ENCODE data around the gene SDR39U1.

Gene SDR39U1

DNA sequence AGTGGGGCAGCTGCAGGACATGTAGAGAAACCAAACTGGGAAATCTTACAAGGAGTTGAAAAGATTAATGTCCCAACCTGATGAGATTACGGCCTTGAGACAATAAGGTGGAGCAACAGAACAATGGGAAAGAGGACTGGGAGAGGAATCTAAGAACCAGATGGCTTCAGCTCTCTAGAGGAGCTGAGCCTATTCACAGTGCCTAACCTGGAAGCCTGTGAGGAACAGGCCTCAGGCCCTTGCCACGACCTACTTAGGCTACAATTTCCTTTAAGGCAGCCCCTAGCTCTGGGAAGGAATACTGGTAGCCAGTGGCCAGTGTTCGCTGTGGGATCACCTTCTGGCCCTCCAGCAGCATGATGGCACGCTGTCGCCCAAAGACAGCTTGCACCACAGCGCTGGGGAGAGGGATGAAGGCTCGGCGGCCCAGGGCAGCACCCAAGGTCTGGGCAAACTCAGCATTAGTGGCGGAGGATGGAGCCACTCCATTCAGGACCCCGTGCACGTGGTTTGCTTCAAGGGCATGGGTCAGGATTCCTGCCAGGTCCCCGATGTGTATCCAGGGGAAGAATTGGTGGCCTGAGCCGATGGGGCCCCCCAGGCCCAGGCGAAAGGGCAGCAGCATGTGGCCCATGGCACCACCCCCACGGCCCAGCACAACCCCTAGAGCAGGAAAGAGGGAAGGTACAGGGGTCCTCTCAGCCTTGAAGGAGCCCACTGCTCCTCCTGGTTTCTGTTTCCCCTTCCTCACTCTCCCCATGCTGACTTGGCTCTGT, 2.6 kb downstream of the SDR39U1 start:
- no peak overlapping the region for H3K4me3 ChIP-seq (ENCODE audit: low read length)
- TF ChIP-seq, protein P1, sequence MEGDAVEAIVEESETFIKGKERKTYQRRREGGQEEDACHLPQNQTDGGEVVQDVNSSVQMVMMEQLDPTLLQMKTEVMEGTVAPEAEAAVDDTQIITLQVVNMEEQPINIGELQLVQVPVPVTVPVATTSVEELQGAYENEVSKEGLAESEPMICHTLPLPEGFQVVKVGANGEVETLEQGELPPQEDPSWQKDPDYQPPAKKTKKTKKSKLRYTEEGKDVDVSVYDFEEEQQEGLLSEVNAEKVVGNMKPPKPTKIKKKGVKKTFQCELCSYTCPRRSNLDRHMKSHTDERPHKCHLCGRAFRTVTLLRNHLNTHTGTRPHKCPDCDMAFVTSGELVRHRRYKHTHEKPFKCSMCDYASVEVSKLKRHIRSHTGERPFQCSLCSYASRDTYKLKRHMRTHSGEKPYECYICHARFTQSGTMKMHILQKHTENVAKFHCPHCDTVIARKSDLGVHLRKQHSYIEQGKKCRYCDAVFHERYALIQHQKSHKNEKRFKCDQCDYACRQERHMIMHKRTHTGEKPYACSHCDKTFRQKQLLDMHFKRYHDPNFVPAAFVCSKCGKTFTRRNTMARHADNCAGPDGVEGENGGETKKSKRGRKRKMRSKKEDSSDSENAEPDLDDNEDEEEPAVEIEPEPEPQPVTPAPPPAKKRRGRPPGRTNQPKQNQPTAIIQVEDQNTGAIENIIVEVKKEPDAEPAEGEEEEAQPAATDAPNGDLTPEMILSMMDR (conservative IDR thresholded peaks at IDR 0.05; ENCODE audit: low read length) = no peak
- no peak for DNase-seq (ENCODE audit: low read depth)

DNA sequence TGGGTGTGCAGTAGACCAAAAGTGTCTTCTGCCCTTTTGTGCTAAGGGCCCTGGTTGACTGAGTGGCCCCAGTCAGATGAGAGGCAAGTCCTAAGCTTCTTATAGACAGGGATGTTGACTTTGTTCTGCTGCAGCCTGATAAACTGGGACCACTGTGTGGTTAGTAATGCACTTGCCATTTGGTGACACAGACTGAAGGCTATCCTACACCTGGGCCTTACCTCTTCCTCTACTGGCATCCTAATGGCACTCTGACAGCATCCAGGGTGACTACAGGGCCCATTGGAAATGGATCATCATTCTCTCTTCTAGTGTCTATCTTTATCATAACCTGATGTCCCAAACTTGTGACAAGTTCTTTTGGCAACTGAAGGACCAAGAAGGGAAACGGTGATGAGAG, 3.3 kb downstream of the SDR39U1 start:
- TF ChIP-seq, protein P1 (conservative IDR thresholded peaks at IDR 0.05; ENCODE audit: low read length) = no peak
- no peak for DNase-seq (ENCODE audit: low read depth)
- no peak overlapping the region for H3K4me3 ChIP-seq (ENCODE audit: low read length)

DNA sequence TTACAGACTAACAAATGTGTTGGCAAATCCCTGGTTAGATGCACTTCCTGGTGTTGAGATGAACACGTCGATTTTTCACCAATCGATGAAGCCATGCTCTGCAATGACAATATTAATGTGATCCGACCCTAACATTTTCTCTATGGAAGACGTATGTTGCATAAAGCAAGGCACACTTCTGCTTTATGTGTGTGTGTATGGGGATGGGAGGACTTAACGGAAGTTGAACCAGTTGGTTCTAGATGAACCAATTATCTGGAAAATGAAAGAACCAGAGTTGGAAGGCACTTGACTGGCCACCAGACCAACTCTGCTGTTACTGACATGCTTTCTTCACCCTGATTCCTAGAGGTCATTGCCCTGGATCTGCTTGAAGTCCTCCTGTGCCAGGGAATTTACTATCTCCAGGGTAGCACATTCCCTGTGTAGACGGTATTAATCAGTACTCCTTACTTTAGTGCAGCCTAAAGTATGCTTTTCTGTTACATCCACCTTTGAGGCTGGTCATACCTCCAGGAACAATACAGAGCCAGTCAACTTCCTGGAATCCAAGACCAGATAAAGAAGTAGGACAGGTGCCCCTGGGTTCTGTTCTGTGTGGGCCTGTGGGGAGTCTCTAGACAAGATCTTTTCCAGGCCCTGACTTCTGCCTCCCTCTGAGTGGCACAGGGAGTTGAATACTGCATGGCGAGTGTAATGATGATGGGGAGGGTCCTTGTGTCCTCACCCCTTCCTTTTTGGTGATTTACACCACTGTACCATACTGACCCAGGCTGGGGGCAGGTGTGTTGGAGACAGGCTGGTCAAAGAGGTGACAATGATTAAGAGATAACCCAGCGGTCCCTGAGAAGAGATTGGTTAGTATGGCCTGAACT, 4.1 kb downstream of the SDR39U1 start:
- TF ChIP-seq, protein P1 (conservative IDR thresholded peaks at IDR 0.05; ENCODE audit: low read length) = no peak
- no peak overlapping the region for H3K4me3 ChIP-seq (ENCODE audit: low read length)
- DNase-seq (ENCODE audit: low read depth) = no peak

DNA sequence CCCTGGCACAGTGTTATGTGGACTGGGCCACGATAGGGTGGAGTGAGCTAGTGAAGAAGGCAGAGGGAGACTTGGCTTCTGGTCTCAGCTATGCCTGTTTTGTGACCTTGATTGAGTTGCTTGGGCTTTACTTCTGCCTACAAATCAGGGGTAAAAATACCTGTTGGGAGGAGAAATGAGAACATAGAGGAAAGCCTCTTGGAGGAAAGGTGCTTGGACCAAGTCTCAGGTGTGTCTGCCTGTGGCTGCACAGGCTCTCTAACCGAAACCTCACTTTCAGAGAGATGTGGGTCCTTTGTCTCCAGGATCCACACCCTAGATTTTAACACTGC, 4.9 kb downstream of the SDR39U1 start:
- H3K4me3 ChIP-seq (ENCODE audit: low read length) = no peak overlapping the region
- DNase-seq (ENCODE audit: low read depth) = no peak
- TF ChIP-seq, protein P1 (conservative IDR thresholded peaks at IDR 0.05; ENCODE audit: low read length) = no peak

DNA sequence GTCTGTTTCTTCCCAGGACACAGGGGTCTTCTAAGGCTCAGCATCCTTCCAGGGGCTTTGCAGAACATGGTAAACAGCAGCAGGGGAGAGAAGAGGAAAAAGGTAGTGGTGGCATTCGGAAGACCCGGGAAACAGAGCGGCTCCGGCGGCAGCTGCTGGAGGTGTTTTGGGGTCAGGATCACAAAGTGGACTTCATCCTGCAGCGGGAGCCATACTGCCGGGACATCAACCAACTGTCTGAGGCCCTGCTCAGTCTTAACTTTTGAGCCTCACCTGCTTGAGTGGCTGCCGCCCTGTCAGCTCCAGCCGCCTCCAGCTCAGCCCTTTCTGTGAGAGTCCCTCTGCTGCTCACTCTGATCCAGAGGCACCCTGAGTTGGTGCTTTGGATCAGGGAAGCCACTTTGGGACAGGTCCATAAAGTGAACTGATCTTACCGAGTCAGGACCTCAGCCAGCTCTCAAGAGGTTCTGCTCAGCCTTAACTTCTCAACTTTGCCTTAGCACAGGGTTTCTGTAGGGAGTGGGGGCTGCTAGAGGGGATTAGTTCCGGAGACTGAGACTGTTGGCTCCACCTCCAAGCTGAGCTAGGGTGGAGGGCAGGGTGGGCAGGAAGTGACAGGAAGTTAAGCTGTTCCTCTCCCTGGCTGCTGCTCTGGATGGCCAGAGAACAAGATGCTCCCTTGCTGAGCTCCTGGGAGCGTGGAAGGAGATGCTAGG, 5.4 kb downstream of the SDR39U1 start:
- no peak overlapping the region for H3K4me3 ChIP-seq (ENCODE audit: low read length)
- TF ChIP-seq, protein P1 (conservative IDR thresholded peaks at IDR 0.05; ENCODE audit: low read length) = no peak
- no peak for DNase-seq (ENCODE audit: low read depth)

DNA sequence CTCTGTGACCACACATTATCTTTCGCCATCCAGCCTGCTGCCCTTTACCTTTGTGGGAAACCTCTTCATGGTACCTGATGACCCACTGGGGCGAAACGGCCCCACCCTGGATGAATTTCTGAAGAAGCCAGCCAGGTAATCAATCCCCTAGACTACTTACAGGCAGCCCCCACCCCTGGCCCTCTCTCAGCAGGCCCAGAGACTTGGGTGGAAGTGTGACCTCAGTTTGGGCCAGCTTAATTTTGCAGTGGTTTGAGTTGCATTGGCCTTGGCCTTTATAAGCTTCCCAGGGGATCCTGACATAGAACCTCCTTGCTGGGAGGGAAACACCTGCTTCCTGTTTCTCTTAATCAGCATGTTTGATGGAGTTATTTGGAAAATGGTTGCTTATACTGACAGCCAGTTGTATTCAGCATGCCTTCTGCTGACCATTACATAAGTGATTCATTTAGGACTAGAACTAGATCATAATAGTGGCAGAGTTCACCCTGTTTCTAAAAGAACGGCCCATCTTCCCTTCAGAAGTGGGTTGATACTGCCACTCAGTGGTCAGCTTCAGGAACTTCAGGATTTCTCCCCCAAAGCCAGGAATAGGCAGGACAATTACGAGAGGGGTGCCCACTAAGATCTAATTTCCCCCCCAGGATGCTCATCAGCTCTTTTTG, 6.1 kb downstream of the SDR39U1 start:
- no peak overlapping the region for H3K4me3 ChIP-seq (ENCODE audit: low read length)
- TF ChIP-seq, protein P1 (conservative IDR thresholded peaks at IDR 0.05; ENCODE audit: low read length) = peak; percentile 88
- DNase-seq (ENCODE audit: low read depth) = peak; percentile 79

All from AG10803 (cell line).